GM21360 (cell line): ENCODE results near the gene SNX27.

ENCODE experiments used
- ATAC-seq: cut with Tn5 transposase; IDR thresholded peaks from one replicate; pipeline ENCODE4 v1.9.1; 2021; ENCODE audit warnings: mild to moderate bottlenecking, moderate library complexity; ENCODE audit not compliant: unreplicated experiment

The SNX27 gene

DNA sequence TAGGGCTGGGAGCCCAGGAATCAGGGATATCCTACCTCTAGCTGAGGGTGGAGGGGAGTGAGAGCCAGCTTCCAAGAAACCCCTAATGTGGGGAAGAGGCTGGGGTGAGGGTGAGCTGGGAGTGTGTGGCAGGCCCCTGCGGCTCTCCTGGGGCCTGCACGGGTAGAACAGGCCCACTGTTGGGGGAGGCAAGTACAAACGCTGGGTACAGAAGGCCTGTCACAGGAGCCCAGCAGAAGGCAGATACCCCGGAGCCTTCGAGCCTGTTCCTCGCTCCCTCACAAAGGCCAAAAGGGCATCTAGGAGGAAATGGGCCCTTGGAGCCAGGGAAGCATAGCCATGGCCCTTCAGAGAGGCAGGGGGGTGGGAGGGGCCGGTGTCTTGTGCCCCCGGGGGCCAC is 91.1 kb downstream of the SNX27 start:
- ATAC-seq, result no peak

- ATAC-seq, result no peak
Observed at GRCh38 chr1:151703813-151704212, 92.0 kb downstream of the SNX27 start.

GRCh38 chr1:151704246-151704645 is 92.4 kb downstream of the SNX27 start:
- ATAC-seq, result no peak

DNA sequence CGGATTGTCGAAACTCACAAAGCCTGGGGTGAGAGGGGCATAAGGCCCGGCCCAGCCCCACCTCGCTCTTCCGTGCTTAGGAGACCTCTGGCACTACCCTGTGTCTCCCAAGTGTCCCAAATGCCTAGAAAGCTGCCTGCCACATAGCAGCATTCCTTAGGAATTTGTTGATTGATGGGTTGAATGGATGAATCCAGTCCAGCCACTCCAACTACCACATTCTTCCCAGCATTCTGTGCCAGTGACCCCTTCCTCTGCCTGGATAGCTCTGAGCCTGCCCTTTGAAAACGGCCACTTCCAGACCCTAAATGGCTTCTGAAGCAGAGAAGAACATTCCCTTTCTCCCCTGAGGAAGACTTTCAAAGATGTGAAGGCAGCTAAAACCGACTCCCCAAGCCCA is 93.3 kb downstream of the SNX27 start:
- ATAC-seq, result no peak

DNA sequence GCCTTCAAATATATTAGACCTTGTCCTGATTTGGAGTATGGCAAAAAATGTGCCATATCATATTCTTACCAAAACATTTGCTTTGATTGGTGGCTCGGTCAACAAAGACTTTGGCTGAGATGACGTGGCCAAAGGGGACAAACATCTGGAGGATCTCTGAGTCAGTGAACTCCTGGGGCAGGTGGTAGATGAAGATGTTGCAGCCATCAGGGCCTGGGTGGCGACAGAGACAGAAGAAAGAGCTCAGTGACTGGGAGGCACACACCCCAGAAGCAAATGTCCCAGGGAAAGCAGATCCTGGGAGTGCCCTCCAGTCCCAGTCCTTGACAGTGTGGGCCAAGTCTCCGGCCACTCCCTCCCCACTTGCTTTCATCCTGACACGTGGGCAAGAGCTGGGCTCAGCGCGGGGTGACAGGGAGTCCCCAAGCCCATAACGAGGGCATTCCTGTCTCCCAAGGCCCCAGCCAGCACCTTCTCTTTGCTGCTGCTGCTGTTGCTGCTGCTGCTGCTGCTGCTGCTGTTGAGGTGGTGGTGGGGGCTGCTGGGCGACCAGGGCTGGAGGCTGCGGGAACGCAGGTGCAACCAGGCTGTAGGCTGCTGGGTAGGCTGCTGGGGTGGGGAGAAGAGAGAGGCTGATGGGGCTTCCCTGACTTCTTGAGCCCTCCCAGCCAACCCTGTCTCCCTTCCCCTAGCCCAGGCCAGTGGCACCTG is 94.1 kb downstream of the SNX27 start:
- no peak for ATAC-seq

GRCh38 chr1:151706464-151707415 is 94.9 kb downstream of the SNX27 start:
- ATAC-seq, result no peak

DNA sequence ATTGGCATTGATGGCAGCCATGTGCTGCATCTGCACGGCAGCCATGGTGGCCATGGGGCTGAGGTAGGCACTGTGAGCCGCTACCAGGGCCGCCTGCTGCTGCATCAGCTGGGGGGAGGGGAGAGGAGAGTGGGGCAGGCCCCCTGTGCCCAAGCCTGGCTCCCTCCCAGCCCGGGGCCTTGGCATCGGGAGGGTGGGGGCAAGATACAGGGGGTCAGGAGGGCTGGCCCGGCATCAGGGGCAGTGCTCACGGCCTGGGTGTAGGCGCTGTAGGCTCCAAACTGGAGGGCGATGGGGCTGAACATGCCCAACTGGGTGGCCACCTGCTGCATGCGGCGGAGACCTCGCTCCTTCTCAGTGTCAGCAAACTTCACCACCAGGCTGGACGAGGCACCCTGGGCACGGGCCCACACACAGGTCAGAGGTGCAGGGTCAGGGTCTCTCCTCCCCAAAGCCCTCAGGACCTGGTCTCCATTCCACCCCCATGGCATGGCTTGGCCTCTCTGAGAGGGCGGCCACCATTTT is 95.8 kb downstream of the SNX27 start:
- ATAC-seq, result no peak

DNA sequence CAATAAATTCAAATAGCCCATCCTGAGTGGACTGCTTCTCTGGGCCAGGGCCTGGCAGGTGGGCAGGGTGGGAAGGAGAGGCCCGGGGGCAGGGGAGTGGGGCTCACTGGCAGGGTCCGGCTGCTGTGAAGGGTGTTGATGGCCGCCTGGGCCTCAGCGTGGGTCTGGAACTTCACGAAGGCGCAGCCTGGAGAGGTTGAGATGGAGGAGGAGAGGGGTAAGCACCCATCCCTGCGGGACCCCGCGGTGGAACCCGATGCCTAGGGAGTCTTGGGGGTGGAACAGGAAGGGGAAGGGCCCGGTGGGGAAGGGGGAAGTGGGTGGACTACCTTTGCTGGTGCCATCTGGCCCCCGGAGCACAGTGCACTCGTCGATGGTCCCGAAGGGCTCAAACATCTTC is 97.0 kb downstream of the SNX27 start:
- ATAC-seq, result no peak

DNA sequence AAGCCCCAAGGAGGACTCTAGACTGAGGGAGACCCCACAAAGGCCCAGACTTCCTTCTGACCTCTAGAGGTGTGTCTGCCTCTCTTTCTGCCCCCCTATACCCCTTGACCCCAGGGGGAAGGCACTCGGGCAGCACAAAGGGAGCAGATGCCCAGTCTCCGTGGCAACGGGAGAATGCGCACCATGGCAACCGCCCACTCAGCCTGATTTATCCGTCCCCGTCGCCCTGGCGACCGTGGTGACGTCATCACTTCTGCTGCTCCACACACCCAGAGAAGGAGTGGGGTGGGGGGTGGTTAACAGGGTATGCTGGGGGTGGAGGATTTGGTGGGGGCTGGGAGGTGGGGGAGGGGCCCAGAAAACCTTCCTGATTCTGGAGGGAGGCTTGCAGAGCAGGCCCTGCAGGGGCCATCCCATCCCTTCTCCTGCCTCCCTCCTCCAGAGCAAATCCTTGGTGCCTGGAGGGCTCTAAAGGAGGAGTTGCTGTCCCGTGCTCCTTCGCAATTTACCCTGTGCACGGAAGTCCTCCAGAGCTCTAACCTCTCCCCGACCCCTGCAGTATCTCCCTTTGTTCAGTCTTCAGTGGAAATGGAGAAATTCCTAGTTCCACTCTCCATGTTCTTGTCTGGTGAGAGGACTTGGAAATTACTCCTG is 98.5 kb downstream of the SNX27 start:
- no peak for ATAC-seq

- no peak for ATAC-seq
Observed at GRCh38 chr1:151711044-151711800, 99.4 kb downstream of the SNX27 start.

- ATAC-seq, result no peak
Observed at GRCh38 chr1:151711951-151712350, 100.1 kb downstream of the SNX27 start.

- ATAC-seq, result no peak
Observed at GRCh38 chr1:151713044-151713443, 101.2 kb downstream of the SNX27 start.

GRCh38 chr1:151713874-151714273 is 102.0 kb downstream of the SNX27 start:
- no peak for ATAC-seq

- no peak for ATAC-seq
Observed at GRCh38 chr1:151714820-151715725, 103.2 kb downstream of the SNX27 start.

DNA sequence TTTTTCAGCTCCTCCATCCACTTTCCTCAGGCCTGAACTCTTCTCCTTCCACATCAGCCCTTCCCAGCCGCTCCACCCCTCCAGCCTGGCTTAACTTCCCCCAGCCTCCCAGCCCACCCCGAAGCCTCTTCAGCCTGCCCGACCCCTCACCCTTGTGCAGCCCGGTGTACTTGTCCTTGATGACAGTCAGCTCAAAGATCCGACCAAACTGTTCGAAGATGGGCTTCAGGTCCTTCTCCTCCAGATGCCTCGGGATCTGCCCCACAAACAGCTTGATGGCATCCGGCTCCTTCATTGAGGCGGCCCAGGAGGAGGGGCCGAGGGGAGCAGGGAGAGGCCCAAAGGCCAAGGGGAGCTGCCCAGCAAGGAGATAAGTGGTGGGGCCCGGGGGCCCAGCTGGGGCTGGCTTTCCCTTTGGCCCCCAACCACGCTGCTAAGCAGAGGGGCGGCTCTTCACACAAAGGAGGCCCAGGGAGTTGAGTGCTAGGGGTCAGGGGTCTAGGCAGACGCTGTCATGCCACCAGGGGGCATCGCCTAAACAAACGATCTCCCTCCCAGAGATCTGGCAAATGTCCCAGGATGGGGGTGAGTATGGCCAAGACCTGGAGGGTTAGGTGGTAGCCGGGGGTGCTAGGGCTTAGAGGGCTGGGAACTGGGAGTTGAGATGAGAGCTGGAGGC is 104.0 kb downstream of the SNX27 start:
- no peak for ATAC-seq

- ATAC-seq, result no peak
Observed at GRCh38 chr1:151716405-151716762, 104.5 kb downstream of the SNX27 start.

GRCh38 chr1:151716771-151717631 is 105.2 kb downstream of the SNX27 start, which contains the start of gene CELF3:
Gene CELF3, minus strand, starts transcription at chr1:151716803. Its CDS starts 783 bp downstream, at chr1:151716020.
- ATAC-seq, result no peak

- no peak for ATAC-seq
Observed at GRCh38 chr1:151718011-151718431, 106.2 kb downstream of the SNX27 start.
